ENCODE data around the gene ZBTB7C.
A peak's percentile ranks its signal among the peaks of the same experiment; 100 is the strongest.

Gene ZBTB7C

GRCh38 chr18:48023334-48024008 is 385.7 kb downstream of the ZBTB7C start (continued):
- no peak for TF ChIP-seq ZNF600 (tag by site-specific recombination; IDR thresholded peaks at IDR 0.05)
- TF ChIP-seq ZNF426 (tag by site-specific recombination; IDR thresholded peaks at IDR 0.05): no peak; the same call in 1 of the 2 replicates
- TF ChIP-seq ZBTB20 (tag by site-specific recombination; IDR thresholded peaks at IDR 0.05): peak; percentile 80
- no peak for TF ChIP-seq SALL2 (tag by site-specific recombination; IDR thresholded peaks at IDR 0.05; ENCODE audit: borderline replicate concordance)
- TF ChIP-seq YY1 (tag by site-specific recombination; IDR thresholded peaks at IDR 0.05): no peak
- no peak for TF ChIP-seq GLI2 (tag by site-specific recombination; IDR thresholded peaks at IDR 0.05; ENCODE audit: borderline replicate concordance, low read depth)
- no peak for TF ChIP-seq ZNF837 (tag by site-specific recombination; IDR thresholded peaks at IDR 0.05)
- peak; percentile 38 for TF ChIP-seq KLF9 (tag by site-specific recombination; IDR thresholded peaks at IDR 0.05; ENCODE audit: low read depth)
- peak; percentile 83 for TF ChIP-seq ZNF629 (tag by site-specific recombination; IDR thresholded peaks at IDR 0.05)
- no peak for TF ChIP-seq ATF2 (tag by site-specific recombination; IDR thresholded peaks at IDR 0.05; ENCODE audit: low read depth)
- 0 out of 2 replicates have a peak, but pooled peaks have one; percentile 14 for TF ChIP-seq SCRT2 (tag by site-specific recombination; IDR thresholded peaks at IDR 0.05)
- peak; percentile 85 for TF ChIP-seq ZFP37 (tag by site-specific recombination; IDR thresholded peaks at IDR 0.05)
- no peak for TF ChIP-seq ZNF510 (tag by site-specific recombination; IDR thresholded peaks at IDR 0.05; ENCODE audit: insufficient replicate concordance)
- 0 out of 2 replicates have a peak, but pooled peaks have one; percentile 14 for TF ChIP-seq ZIC2 (tag by site-specific recombination; IDR thresholded peaks at IDR 0.05)
- no peak for TF ChIP-seq ZNF621 (tag by site-specific recombination; IDR thresholded peaks at IDR 0.05)
- TF ChIP-seq ZNF157 (tag by site-specific recombination; IDR thresholded peaks at IDR 0.05): no peak
- TF ChIP-seq KLF10 (tag by site-specific recombination; IDR thresholded peaks at IDR 0.05): no peak
- TF ChIP-seq ZBTB17 (tag by site-specific recombination; IDR thresholded peaks at IDR 0.05): peak; percentile 67
- TF ChIP-seq FEZF1 (tag by site-specific recombination; IDR thresholded peaks at IDR 0.05): peak; percentile 63
- no peak for TF ChIP-seq ZBTB11 (tag by site-specific recombination; conservative IDR thresholded peaks at IDR 0.05; ENCODE audit: low read depth)
- TF ChIP-seq ZNF518A (tag by site-specific recombination; conservative IDR thresholded peaks at IDR 0.05; ENCODE audit: low read depth): no peak
- TF ChIP-seq SCRT1 (tag by site-specific recombination; IDR thresholded peaks at IDR 0.05; ENCODE audit: borderline replicate concordance): no peak
- no peak for TF ChIP-seq HOXA7 (CRISPR knock-in tag; IDR thresholded peaks at IDR 0.05; ENCODE audit: borderline replicate concordance)
- TF ChIP-seq ZNF114 (tag by site-specific recombination; IDR thresholded peaks at IDR 0.05): no peak
- TF ChIP-seq ZNF311 (tag by site-specific recombination; IDR thresholded peaks at IDR 0.05; ENCODE audit: borderline replicate concordance): no peak
- TF ChIP-seq ZNF596 (tag by site-specific recombination; IDR thresholded peaks at IDR 0.05): no peak
- TF ChIP-seq ZNF624 (tag by site-specific recombination; IDR thresholded peaks at IDR 0.05): no peak
